ENCODE results near the gene SORCS3. TPM values are rescaled to one million over a fixed set of nuclear protein-coding genes. Genes with fewer than 3 reads are reported as not detected.

Gene SORCS3
- total RNA-seq, 1 donor from 2014 or later: not detected

GRCh38 chr10:104622598-104623209 lies 18.4 kb upstream of the SORCS3 start:
- Mint-ChIP-seq H3K4me3 (ENCODE audit: unreplicated experiment) (no peak overlapping the region), H3K4me1 (ENCODE audit: low read depth) (no peaks in the 10 kb centered on the region), H3K27ac (ENCODE audit: unreplicated experiment) (no peak overlapping the region), H3K36me3 (ENCODE audit: low read depth) (no peaks in the 10 kb centered on the region), H3K27me3 (ENCODE audit: low read depth) (peaks cover 15% of the 10 kb centered on the region), H3K9me3 (ENCODE audit: low read depth) (peaks cover 9% of the 10 kb centered on the region)
- TF ChIP-seq CTCF (IDR thresholded peaks at IDR 0.05): peak; percentile 32
- DNase-seq (ENCODE audit: low spot score): no peak

- Mint-ChIP-seq H3K9me3 (ENCODE audit: low read depth) (peaks cover 2% of the 10 kb centered on the region), H3K36me3 (ENCODE audit: low read depth) (no peaks in the 10 kb centered on the region), H3K27ac (ENCODE audit: unreplicated experiment) (no peak overlapping the region), H3K27me3 (ENCODE audit: low read depth) (peaks cover 22% of the 10 kb centered on the region), H3K4me1 (ENCODE audit: low read depth) (no peaks in the 10 kb centered on the region), H3K4me3 (ENCODE audit: unreplicated experiment) (no peak overlapping the region)
- DNase-seq (ENCODE audit: low spot score): no peak
- TF ChIP-seq CTCF (IDR thresholded peaks at IDR 0.05): no peak
These were observed 10.4 kb upstream of the SORCS3 start for GRCh38 chr10:104630731-104631130.

GRCh38 chr10:104631946-104632345 lies 9.1 kb upstream of the SORCS3 start:
- no peaks in the 10 kb centered on the region for H3K36me3 Mint-ChIP-seq (ENCODE audit: low read depth)
- no peak for TF ChIP-seq CTCF (IDR thresholded peaks at IDR 0.05)
- no peak overlapping the region for H3K27ac Mint-ChIP-seq (ENCODE audit: unreplicated experiment)
- no peak for DNase-seq (ENCODE audit: low spot score)
- no peaks in the 10 kb centered on the region for H3K4me1 Mint-ChIP-seq (ENCODE audit: low read depth)
- H3K9me3 Mint-ChIP-seq (ENCODE audit: low read depth): no peaks in the 10 kb centered on the region
- H3K27me3 Mint-ChIP-seq (ENCODE audit: low read depth): peaks cover 26% of the 10 kb centered on the region
- no peak overlapping the region for H3K4me3 Mint-ChIP-seq (ENCODE audit: unreplicated experiment)

- Mint-ChIP-seq H3K4me1 (ENCODE audit: low read depth) (peaks cover 14% of the 10 kb centered on the region), H3K27ac (ENCODE audit: unreplicated experiment) (no peak overlapping the region), H3K9me3 (ENCODE audit: low read depth) (no peaks in the 10 kb centered on the region), H3K36me3 (ENCODE audit: low read depth) (peaks cover 8% of the 10 kb centered on the region), H3K27me3 (ENCODE audit: low read depth) (peaks cover 62% of the 10 kb centered on the region), H3K4me3 (ENCODE audit: unreplicated experiment) (no peak overlapping the region)
- TF ChIP-seq CTCF (IDR thresholded peaks at IDR 0.05): peak; percentile 46
- no peak for DNase-seq (ENCODE audit: low spot score)
These were observed 2.1 kb upstream of the SORCS3 start for GRCh38 chr10:104638861-104639589.

- DNase-seq (ENCODE audit: low spot score): no peak
These were observed 1.3 kb upstream of the SORCS3 start for GRCh38 chr10:104639590-104640338.

More at GRCh38 chr10:104639590-104640338, 1.3 kb upstream of the SORCS3 start:
- H3K9me3 Mint-ChIP-seq (ENCODE audit: low read depth): no peaks in the 10 kb centered on the region
- H3K4me3 Mint-ChIP-seq (ENCODE audit: unreplicated experiment): no peak overlapping the region
- H3K27me3 Mint-ChIP-seq (ENCODE audit: low read depth): peaks cover 66% of the 10 kb centered on the region
- peaks cover 8% of the 10 kb centered on the region for H3K36me3 Mint-ChIP-seq (ENCODE audit: low read depth)
- peaks cover 14% of the 10 kb centered on the region for H3K4me1 Mint-ChIP-seq (ENCODE audit: low read depth)
- no peak overlapping the region for H3K27ac Mint-ChIP-seq (ENCODE audit: unreplicated experiment)
- TF ChIP-seq CTCF (IDR thresholded peaks at IDR 0.05): no peak
